ENCODE measurements around the gene IP6K1. TPM values are rescaled to one million over a fixed set of nuclear protein-coding genes. Genes with fewer than 3 reads are reported as not detected.

Gene IP6K1
- total RNA-seq, 1 experiment from 2014 or later = 32.2 TPM

DNA sequence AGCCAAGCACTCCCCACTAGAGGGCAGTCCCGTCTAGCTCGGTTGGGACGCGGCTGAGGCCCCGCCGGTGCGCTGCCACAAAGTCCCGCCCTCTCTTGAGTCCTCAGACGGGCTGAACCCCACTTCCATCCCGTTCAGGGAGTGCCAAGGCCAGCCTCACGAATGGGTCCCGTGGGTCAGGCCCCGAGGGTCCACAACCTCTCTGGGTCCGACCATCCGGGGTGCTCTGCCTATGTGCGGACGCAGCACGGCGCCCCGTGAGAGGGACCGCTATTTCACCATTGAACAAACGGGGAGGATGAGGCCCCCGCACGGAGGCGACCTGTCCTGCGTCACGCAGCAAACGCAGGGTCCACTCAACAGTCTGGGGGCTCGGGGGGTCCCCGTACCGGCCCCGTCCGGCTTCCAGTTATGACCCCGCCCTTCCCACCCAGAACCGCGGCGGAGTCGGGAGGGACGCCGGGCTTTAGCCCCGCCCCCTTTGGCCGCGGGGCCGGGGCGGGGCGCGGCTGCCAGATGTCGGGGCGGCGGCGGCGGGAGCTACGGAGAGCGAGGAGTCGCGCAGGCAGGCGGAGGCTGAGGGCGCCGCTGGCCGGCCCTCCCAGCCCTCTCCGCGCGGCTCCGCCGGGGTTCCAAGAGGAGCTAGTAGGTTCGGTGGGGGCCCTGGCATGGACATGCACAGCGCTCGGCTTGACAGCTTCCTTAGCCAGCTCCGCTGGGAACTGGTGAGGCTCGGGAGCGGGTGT lies 16.6 kb upstream of the IP6K1 start, which contains the start of gene INKA1 (continued):
- TF ChIP-seq, protein P1, sequence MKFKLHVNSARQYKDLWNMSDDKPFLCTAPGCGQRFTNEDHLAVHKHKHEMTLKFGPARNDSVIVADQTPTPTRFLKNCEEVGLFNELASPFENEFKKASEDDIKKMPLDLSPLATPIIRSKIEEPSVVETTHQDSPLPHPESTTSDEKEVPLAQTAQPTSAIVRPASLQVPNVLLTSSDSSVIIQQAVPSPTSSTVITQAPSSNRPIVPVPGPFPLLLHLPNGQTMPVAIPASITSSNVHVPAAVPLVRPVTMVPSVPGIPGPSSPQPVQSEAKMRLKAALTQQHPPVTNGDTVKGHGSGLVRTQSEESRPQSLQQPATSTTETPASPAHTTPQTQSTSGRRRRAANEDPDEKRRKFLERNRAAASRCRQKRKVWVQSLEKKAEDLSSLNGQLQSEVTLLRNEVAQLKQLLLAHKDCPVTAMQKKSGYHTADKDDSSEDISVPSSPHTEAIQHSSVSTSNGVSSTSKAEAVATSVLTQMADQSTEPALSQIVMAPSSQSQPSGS (CRISPR knock-in tag; IDR thresholded peaks at IDR 0.05; ENCODE audit: borderline replicate concordance, low read depth) = no peak
- TF ChIP-seq KAT7 (CRISPR knock-in tag; IDR thresholded peaks at IDR 0.05; ENCODE audit: borderline replicate concordance) (no peak), NFATC4 (CRISPR knock-in tag; IDR thresholded peaks at IDR 0.05) (no peak), ARID4B (CRISPR knock-in tag; IDR thresholded peaks at IDR 0.05; ENCODE audit: borderline replicate concordance) (no peak; the same call in 1 of the 2 replicates), NFYB (CRISPR knock-in tag; conservative IDR thresholded peaks at IDR 0.05; ENCODE audit: low read depth) (no peak), GABPB1 (CRISPR knock-in tag; IDR thresholded peaks at IDR 0.05) (no peak), CTCF (IDR thresholded peaks at IDR 0.05) (peak; percentile 58), IRF2 (CRISPR knock-in tag; IDR thresholded peaks at IDR 0.05; ENCODE audit: borderline replicate concordance, low read depth) (no peak), ZNF671 (CRISPR knock-in tag; IDR thresholded peaks at IDR 0.05) (no peak), MXD4 (CRISPR knock-in tag; IDR thresholded peaks at IDR 0.05; ENCODE audit: borderline replicate concordance) (no peak), ZNF232 (CRISPR knock-in tag; IDR thresholded peaks at IDR 0.05) (no peak), NR2C2 (CRISPR knock-in tag; IDR thresholded peaks at IDR 0.05) (no peak), PRRX2 (CRISPR knock-in tag; IDR thresholded peaks at IDR 0.05) (0 out of 2 replicates have a peak, but pooled peaks have one; percentile 48), ZNF263 (CRISPR knock-in tag; IDR thresholded peaks at IDR 0.05; ENCODE audit: low read depth) (no peak), RORB (CRISPR knock-in tag; IDR thresholded peaks at IDR 0.05) (no peak), ZNF317 (CRISPR knock-in tag; IDR thresholded peaks at IDR 0.05; ENCODE audit: borderline replicate concordance, low read depth) (no peak), FOXJ3 (CRISPR knock-in tag; IDR thresholded peaks at IDR 0.05; ENCODE audit: borderline replicate concordance) (no peak), SOX15 (CRISPR knock-in tag; IDR thresholded peaks at IDR 0.05) (no peak), EMX1 (CRISPR knock-in tag; IDR thresholded peaks at IDR 0.05) (no peak; the same call in 1 of the 2 replicates), SP1 (CRISPR knock-in tag; conservative IDR thresholded peaks at IDR 0.05) (peak; percentile 39), FOXP1 (CRISPR knock-in tag; IDR thresholded peaks at IDR 0.05; ENCODE audit: borderline replicate concordance) (no peak), USF2 (CRISPR knock-in tag; IDR thresholded peaks at IDR 0.05) (no peak)
- TF ChIP-seq, protein P2, sequence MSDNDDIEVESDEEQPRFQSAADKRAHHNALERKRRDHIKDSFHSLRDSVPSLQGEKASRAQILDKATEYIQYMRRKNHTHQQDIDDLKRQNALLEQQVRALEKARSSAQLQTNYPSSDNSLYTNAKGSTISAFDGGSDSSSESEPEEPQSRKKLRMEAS (CRISPR knock-in tag; IDR thresholded peaks at IDR 0.05) = 0 out of 2 replicates have a peak, but pooled peaks have one; percentile 8
- TF ChIP-seq, protein P3, sequence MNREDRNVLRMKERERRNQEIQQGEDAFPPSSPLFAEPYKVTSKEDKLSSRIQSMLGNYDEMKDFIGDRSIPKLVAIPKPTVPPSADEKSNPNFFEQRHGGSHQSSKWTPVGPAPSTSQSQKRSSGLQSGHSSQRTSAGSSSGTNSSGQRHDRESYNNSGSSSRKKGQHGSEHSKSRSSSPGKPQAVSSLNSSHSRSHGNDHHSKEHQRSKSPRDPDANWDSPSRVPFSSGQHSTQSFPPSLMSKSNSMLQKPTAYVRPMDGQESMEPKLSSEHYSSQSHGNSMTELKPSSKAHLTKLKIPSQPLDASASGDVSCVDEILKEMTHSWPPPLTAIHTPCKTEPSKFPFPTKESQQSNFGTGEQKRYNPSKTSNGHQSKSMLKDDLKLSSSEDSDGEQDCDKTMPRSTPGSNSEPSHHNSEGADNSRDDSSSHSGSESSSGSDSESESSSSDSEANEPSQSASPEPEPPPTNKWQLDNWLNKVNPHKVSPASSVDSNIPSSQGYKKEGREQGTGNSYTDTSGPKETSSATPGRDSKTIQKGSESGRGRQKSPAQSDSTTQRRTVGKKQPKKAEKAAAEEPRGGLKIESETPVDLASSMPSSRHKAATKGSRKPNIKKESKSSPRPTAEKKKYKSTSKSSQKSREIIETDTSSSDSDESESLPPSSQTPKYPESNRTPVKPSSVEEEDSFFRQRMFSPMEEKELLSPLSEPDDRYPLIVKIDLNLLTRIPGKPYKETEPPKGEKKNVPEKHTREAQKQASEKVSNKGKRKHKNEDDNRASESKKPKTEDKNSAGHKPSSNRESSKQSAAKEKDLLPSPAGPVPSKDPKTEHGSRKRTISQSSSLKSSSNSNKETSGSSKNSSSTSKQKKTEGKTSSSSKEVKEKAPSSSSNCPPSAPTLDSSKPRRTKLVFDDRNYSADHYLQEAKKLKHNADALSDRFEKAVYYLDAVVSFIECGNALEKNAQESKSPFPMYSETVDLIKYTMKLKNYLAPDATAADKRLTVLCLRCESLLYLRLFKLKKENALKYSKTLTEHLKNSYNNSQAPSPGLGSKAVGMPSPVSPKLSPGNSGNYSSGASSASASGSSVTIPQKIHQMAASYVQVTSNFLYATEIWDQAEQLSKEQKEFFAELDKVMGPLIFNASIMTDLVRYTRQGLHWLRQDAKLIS (CRISPR knock-in tag; IDR thresholded peaks at IDR 0.05; ENCODE audit: borderline replicate concordance) = no peak
